HG03064 (cell line): ENCODE results near the gene DNAJB8.

Source experiments
- ATAC-seq: cut with Tn5 transposase; IDR thresholded peaks from one replicate; pipeline ENCODE4 v1.9.1; 2021; ENCODE audit warnings: low read depth; ENCODE audit not compliant: unreplicated experiment

The DNAJB8 gene

DNA sequence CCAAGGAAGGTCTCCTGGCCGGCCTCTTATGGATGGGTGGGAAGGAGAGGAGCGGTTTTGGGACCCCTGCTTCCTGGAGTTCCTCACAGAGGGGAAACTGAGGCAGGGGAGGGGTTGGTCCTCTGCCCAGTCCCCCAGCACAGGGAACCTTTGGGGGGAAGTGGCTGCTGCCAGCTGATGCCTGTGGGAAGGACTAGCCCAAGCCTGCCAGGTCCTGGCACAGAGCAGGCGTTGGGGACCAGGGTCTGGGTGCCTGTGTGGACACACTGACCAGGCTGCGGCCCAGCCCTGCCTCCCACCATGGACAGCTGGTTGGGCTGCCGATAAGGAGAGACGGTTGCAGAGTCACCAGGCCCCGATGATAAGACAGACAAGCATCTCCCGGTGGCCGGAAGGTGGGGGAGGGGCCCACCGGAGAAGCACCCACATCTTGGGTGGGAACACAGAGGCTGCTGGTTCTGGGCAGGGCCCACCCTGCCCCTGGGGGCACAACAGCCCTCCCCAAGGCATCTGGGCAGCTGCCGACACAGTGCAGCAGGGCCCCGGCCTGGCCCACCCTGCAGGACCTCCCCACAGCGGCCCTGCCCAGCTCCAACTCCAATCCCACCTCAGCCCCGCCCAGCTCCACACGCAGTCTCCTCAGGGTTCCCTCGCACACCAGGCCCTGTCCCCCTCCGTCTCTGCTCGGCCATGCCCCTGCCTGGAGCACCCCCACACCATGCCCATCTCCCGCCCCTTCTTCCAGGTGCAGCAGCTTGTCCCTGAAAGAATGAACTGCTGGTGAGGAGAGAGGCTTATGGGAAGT is 50.7 kb downstream of the DNAJB8 start:
- no peak for ATAC-seq

DNA sequence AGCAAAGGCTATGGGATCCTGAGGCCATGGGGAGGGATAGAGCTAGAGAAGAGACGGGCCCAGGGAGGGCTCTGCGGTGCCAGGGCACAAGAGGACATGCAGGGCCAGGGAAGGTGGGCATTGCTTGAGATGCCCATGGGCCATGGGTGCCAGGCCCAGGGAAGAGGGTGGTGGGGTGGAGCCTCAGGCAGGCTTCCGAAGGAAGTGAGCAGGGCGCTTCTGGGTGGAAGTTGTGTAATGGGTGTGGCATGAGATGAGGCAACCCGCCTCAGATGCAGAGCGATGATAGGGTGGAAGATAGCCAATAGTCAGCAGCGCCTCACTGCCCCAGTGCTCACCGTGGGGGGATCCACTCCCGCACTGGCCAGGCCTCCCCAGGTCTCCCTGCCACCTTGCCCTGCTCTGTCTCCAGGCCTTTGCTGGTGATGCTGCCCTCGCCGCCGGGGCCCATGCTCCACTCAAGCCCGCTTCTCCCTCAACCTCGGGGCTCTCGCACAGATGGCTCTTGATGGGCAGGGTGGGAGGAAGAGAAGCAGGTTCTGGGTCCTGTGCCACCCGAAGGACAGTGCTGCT is 51.4 kb downstream of the DNAJB8 start:
- ATAC-seq, result no peak

- ATAC-seq, result no peak
Measured at GRCh38 chr3:128413413-128414205, 53.1 kb downstream of the DNAJB8 start.

DNA sequence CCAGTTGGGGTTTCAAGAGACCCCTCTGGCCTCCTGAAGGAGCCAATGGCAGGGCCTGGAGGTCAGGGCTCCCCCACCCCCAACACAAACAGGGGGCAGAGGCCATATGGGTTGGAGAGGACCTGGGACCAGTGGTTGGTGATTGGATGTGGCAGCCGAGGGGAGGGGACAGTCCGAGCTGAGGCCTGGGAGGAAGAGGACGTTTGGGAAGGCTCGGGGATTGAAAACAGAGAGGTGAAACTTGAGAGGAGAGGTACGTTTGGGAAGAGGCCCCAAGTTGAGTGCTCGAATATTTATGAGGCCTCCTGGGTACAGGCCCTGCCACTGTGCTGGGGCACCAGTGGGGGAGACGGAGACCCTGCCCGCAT is 53.7 kb downstream of the DNAJB8 start:
- ATAC-seq, result no peak
